Thymus (tissue), 2 donors: Measurements from ENCODE around the gene LEPROT. TPM values are rescaled to one million over a fixed set of nuclear protein-coding genes. Genes with fewer than 3 reads are reported as not detected.

Source experiments
- polyA plus RNA-seq: library from polyadenylated mRNA; stranded (reverse); fragments of 200-250 nt; gene quantifications from one replicate; pipeline ENCODE4 v1.2.3, GENCODE V29; 2013
- total RNA-seq: library from RNA; stranded (reverse); fragments of 120-200 nt; gene quantifications from one replicate; pipeline ENCODE4 v1.2.4, GENCODE V29; 2013
- donor health status: healthy.

The LEPROT gene
- total and polyA plus RNA-seq, 2 donors, result 14.8 to 34.6 TPM

Other genes with a start within 250 kb of the LEPROT start
- 1.2 TPM for gene DNAJC6, start 111.1 kb upstream of the LEPROT start, total RNA-seq
- 0.82 TPM for gene DNAJC6, start 111.1 kb upstream of the LEPROT start, polyA plus RNA-seq
- 3.8 TPM for gene LEPR, start within 50 bp of the LEPROT start, total RNA-seq
- gene LEPR, start within 50 bp of the LEPROT start, polyA plus RNA-seq, result 4.8 TPM